HFF-Myc (cell line): ENCODE data around the gene IFIT1.
A peak's percentile ranks its signal among the peaks of the same experiment; 100 is the strongest.

Experiments used
- DNase-seq: peaks from one replicate; pipeline ENCODE4 v3.0.0-alpha.2; 2011; ENCODE audit warnings: low read depth; ENCODE audit errors: extremely low read depth
- H3K4me3 ChIP-seq: replicated peaks from 2 replicates; pipeline ENCODE4 v1.5.1; 2011; ENCODE audit warnings: low read depth, mild to moderate bottlenecking, control low read depth, low read length
- CTCF ChIP-seq: IDR thresholded peaks from 2 replicates; pipeline ENCODE4 v1.5.1; 2012; ENCODE audit warnings: mild to moderate bottlenecking, low read depth, low read length, control low read depth; ENCODE audit errors: missing control alignments

The IFIT1 gene

GRCh38 chr10:89426230-89426868, 33.9 kb downstream of the IFIT1 start:
- H3K4me3 ChIP-seq: no peak overlapping the region
- no peak for DNase-seq
- peak; percentile 68 for TF ChIP-seq CTCF

- TF ChIP-seq CTCF: no peak
- no peak overlapping the region for H3K4me3 ChIP-seq
- DNase-seq: no peak
Measured at GRCh38 chr10:89427629-89428028, 35.2 kb downstream of the IFIT1 start.

GRCh38 chr10:89428877-89429276, 36.5 kb downstream of the IFIT1 start:
- no peak overlapping the region for H3K4me3 ChIP-seq
- DNase-seq: no peak
- TF ChIP-seq CTCF: no peak

- no peak overlapping the region for H3K4me3 ChIP-seq
- TF ChIP-seq CTCF: no peak
- DNase-seq: no peak
Measured at GRCh38 chr10:89431977-89432376, 39.6 kb downstream of the IFIT1 start.

GRCh38 chr10:89438525-89438924, 46.1 kb downstream of the IFIT1 start:
- TF ChIP-seq CTCF: no peak

GRCh38 chr10:89440226-89441009, 48.0 kb downstream of the IFIT1 start:
- TF ChIP-seq CTCF: no peak
- no peak overlapping the region for H3K4me3 ChIP-seq
- no peak for DNase-seq

More at GRCh38 chr10:89438525-89438924, 46.1 kb downstream of the IFIT1 start:
- H3K4me3 ChIP-seq: no peak overlapping the region
- DNase-seq: no peak
